ENCODE measurements around the gene NDRG2.
A peak's percentile ranks its signal among the peaks of the same experiment; 100 is the strongest.

The NDRG2 gene

DNA sequence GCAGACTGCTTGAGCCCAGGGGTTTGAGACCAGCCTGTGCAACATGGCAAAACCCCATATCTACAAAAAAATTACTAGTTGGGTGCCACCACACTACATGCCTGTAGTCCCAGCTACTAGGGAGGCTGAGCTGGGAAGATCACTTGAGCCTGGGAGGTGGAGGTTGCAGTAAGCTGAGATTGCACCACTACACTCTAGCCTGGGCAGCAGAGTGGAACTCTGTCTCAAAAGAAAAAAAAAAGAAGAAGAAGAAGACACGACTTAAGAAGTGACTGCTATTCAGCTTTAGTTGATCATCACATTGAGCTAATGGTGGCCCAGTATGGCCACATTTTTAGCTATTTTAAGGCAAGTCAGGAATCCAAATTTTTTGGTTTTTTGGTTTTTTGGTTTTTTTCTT lies 44.0 kb downstream of the NDRG2 start:
- FAIRE-seq: no peak
- no peak for DNase-seq (ENCODE audit: extremely low spot score, insufficient read length, low read depth)

DNA sequence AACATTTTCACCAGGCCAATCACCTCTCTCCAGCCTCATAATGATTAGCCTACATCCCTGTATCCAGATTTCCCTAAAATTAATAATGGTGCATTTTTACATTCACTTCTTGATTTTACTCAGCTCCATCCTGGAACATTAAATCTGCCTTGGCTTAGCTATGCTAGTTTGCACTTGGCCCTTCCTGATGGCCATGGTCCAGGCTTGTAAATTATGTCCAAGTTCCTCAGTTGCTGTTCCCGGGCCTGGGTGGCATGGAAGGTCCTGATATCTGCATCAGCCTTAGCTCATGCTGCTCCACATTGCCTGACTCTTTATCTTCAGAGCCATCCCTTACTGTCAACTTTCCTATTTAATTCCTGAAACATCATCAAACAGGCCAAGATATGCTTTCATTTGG lies 46.2 kb downstream of the NDRG2 start:
- no peak for FAIRE-seq
- DNase-seq (ENCODE audit: extremely low spot score, insufficient read length, low read depth): no peak

DNA sequence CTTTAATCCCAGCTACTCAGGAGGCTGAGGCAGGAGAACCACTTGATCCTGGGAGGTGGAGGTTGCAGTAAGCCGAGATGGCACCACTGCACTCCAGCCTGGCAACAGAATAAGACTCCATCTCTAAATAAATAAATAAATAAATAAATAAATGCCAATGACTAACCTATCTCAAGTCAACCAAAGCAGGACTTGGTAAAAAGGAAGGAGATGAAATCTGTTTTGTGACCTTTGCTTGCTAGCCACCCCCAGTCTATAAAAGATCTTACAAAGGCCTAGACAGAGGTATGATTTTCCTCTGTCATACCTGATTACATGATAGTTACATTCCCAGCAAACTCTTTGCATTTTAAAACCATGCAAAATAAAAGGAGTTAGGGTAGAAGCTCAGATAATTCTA lies 48.6 kb downstream of the NDRG2 start:
- FAIRE-seq (no peak), DNase-seq (ENCODE audit: extremely low spot score, insufficient read length, low read depth) (no peak)

DNA sequence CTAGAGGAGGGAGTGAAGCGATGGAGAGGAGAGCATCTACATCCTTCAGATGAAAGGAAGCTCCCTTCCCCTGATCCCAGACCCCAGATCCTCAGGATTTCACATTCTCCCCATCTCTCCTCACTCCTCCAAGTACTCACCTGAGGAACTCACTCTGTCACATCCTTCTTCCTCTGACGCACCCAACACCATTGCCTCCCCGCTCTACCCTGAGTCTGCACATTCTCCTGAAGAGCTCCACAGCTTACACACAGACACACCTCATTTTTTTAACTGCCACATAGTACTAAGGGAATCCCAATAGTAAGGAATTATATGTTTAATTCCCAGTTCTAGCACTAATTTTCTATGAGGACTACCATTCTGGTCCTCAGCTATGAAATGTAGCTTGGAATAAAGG lies 51.4 kb downstream of the NDRG2 start:
- FAIRE-seq: no peak
- no peak for DNase-seq (ENCODE audit: extremely low spot score, insufficient read length, low read depth)

DNA sequence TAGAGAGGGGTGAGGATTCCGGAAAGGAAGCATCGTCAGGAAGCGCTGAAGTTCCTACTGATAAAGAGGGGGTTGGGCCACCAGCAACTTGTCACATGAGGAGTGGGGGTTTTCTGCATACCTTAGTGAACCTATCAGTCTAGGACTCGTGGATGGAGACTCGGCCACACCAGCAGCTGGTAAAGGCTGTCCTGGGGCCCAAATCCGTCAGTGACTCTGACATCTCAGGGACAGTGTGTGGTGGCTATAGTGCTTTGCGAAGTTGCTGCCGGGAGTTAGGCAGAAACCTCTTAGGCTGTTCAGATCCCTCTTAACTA lies 53.2 kb downstream of the NDRG2 start:
- DNase-seq (ENCODE audit: extremely low spot score, insufficient read length, low read depth) (no peak), FAIRE-seq (no peak)

DNA sequence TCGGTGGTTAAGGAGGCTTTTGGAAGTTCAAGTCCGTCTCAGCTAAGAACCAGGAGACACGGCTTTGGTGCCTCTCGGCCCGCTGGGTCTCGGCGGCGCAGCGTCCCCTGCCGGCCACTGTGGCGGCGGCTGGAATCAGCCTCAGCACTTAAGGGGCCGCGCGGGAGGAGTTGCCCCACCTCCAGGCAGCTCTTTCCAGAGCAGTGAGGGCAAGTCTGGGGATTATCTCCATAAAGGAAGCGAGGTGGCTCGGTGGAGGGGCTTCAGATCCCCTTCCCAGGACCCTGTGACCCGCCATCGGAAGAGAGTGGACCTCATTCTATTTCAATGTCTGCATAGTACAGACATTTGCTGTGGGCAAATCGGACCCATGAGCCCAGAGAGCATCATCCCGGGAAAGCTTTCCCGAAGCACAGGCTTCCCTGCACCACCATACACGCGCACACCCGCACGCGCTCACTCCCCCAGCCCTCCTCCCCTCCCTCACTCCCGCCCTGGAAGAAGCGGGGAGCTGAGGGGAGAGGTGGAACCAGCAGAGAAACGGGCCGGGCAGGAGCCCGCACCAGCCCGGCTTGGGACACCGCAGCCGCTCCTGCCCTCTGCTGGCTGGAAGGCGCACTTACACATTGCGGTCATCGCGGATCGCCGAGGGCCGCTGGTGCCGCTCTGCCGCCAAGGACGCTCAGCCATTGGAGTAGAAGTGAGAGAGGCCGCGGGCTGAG lies 53.7 kb downstream of the NDRG2 start:
- peak; percentile 68 for DNase-seq (ENCODE audit: extremely low spot score, insufficient read length, low read depth)
- peak; percentile 89 for FAIRE-seq

DNA sequence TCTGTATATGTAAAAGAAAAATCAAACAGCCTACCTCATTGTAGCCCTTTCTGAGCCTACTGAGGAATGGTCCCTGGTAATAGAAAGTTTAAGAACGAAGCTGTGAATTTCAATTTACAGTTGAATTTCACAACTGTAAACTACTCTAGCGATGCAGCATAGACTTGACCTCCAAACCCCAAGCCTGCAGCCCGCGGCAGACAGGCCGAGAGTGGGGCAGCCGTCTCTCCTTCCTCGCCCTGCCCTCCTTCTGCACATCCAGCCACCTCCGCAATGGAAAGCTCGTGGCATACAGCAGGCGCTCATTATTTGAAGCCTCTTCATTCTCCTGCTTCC lies 54.2 kb downstream of the NDRG2 start:
- DNase-seq (ENCODE audit: extremely low spot score, insufficient read length, low read depth): no peak
- FAIRE-seq: no peak

DNA sequence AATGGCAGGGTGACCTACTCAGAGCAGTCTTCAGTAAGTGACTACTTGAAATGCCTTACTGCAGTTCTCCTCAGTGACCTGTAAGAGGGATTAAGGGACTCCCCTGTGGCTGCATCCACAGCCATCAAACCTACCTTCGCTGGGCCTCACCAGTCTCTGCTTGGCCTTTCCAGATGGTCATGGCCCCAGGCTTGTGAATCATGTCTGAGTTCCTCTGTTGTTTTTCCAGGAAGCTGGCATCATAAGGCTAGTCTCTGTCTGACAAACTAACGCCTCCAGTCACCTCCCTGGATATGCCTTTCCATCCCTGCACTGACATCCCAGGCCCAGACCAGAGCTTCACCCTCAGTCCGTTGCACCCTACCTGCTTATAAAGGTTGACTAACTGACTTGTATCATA lies 55.5 kb downstream of the NDRG2 start:
- FAIRE-seq (no peak), DNase-seq (ENCODE audit: extremely low spot score, insufficient read length, low read depth) (no peak)

Measured in GM18507 (cell line).